ENCODE measurements around the gene ANKRD7.
"Not testable (repeated sequence)": the region's sequence is repeated elsewhere in the genome, so short reads cannot be mapped to it uniquely, and the experiment has no call there.

ANKRD7 gene

GRCh38 chr7:118240320-118240719, 15.8 kb downstream of the ANKRD7 start:
- not testable (repeated sequence) for DNase-seq

- DNase-seq, result no peak
Observed at GRCh38 chr7:118243695-118244094, 19.2 kb downstream of the ANKRD7 start.

GRCh38 chr7:118245267-118246040, 20.9 kb downstream of the ANKRD7 start:
- no peak for DNase-seq

- DNase-seq, result no peak
Observed at GRCh38 chr7:118250860-118251494, 26.5 kb downstream of the ANKRD7 start.

- no peak for DNase-seq
Observed at GRCh38 chr7:118252087-118252486, 27.6 kb downstream of the ANKRD7 start.

- no peak for DNase-seq
Observed at GRCh38 chr7:118259115-118259514, 34.6 kb downstream of the ANKRD7 start.

GRCh38 chr7:118264836-118265235, 40.3 kb downstream of the ANKRD7 start:
- no peak for DNase-seq

- no peak for DNase-seq
Observed at GRCh38 chr7:118280319-118281012, 56.0 kb downstream of the ANKRD7 start.

GRCh38 chr7:118281196-118281595, 56.7 kb downstream of the ANKRD7 start:
- DNase-seq, result no peak

GRCh38 chr7:118285358-118285757, 60.9 kb downstream of the ANKRD7 start:
- no peak for DNase-seq

GRCh38 chr7:118286131-118286530, 61.6 kb downstream of the ANKRD7 start:
- no peak for DNase-seq

- no peak for DNase-seq
Observed at GRCh38 chr7:118288098-118288497, 63.6 kb downstream of the ANKRD7 start.

- no peak for DNase-seq
Observed at GRCh38 chr7:118289476-118289875, 65.0 kb downstream of the ANKRD7 start.
